Fibroblast of lung (primary cell): ENCODE data around the gene IGFL1.

Source experiments
- EZH2 ChIP-seq: IDR thresholded peaks from 2 replicates; pipeline ENCODE4 v1.5.1; 2012; ENCODE audit warnings: low read length, control low read depth, mild to moderate bottlenecking; ENCODE audit errors: missing control alignments
- TF ChIP-seq, protein P1 (sequence below), 2 donors: IDR thresholded peaks in 1 of 2; conservative IDR thresholded peaks in 1 of 2; 1 replicate in 1 of 2; 2 replicates in 1 of 2; pipeline ENCODE4 v1.5.1; 2011 to 2012; ENCODE audit warnings: low read length in 2 of 2, control low read depth in 1 of 2, inconsistent platforms in 1 of 2, low read depth in 1 of 2, mild to moderate bottlenecking in 1 of 2

DNA sequence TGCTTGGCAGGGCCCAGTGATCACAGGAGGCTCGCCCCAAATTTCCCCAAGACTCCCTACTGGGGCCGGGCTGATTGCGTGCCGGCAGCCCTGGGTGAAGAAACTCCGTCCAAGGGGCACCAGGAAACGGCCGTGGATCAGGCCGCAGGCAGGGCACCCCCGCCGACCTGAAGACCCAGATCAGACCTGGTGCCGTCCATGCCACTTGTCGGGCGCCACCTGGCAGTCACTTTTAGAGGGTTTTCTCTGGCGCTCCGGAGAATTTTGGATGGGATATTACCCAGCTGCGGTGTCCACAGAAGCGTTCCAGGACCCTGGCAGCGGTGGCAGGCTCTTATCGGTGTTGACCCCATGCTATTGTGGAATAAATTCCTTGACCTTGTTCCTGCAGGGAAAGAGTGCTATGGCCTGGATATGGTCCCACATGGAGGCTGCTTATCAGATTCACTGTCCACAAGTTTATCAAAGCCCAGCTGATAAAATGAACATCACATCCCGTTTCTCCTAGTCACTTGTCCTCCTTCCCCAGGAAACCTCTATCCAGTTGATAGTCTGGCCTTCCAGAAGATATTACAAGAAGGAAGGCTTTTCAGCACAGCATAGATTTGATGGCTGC, 43.3 kb upstream of the IGFL1 start:
- TF ChIP-seq, protein P1, sequence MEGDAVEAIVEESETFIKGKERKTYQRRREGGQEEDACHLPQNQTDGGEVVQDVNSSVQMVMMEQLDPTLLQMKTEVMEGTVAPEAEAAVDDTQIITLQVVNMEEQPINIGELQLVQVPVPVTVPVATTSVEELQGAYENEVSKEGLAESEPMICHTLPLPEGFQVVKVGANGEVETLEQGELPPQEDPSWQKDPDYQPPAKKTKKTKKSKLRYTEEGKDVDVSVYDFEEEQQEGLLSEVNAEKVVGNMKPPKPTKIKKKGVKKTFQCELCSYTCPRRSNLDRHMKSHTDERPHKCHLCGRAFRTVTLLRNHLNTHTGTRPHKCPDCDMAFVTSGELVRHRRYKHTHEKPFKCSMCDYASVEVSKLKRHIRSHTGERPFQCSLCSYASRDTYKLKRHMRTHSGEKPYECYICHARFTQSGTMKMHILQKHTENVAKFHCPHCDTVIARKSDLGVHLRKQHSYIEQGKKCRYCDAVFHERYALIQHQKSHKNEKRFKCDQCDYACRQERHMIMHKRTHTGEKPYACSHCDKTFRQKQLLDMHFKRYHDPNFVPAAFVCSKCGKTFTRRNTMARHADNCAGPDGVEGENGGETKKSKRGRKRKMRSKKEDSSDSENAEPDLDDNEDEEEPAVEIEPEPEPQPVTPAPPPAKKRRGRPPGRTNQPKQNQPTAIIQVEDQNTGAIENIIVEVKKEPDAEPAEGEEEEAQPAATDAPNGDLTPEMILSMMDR (conservative IDR thresholded peaks at IDR 0.05 in 1 of 2, IDR thresholded peaks at IDR 0.05 in 1 of 2; ENCODE audit: low read depth in 1 of 2, low read length in 2 of 2), result no peak
- no peak for TF ChIP-seq EZH2
